CD14-positive monocyte (primary cell): ENCODE results near the gene APOL5. TPM values are rescaled to one million over a fixed set of nuclear protein-coding genes. Genes with fewer than 3 reads are reported as not detected.

Experiments
- DNase-seq, 3 donors: peaks; one replicate each; pipeline ENCODE4 v3.0.0-alpha.2; 2011 to 2022
- H2AFZ ChIP-seq: 2 replicates; pipeline ENCODE4 v1.6.0; 2012; ENCODE audit warnings: mild to moderate bottlenecking, low read depth, low read length, inconsistent platforms; ENCODE audit not compliant: insufficient read depth, poor library complexity, severe bottlenecking
- H3K27ac ChIP-seq, 2 donors: 1 replicate in 1 of 2; 2 replicates in 1 of 2; pipeline ENCODE4 v1.5.1; 2012 to 2013; ENCODE audit warnings: low read length in 2 of 2, control low read depth in 1 of 2, inconsistent platforms in 1 of 2, low read depth in 1 of 2, mild to moderate bottlenecking in 1 of 2
- H3K27me3 ChIP-seq, 2 donors: one replicate each; pipeline versions ENCODE4 v1.6.0 to v1.6.1; 2011 to 2013; ENCODE audit warnings: low read length in 2 of 2; ENCODE audit not compliant: control insufficient read depth in 2 of 2, insufficient read depth in 2 of 2
- H3K36me3 ChIP-seq, 2 donors: replicated peaks in 1 of 2; 1 replicate in 1 of 2; 2 replicates in 1 of 2; pipeline versions ENCODE4 v1.5.1 to v1.6.1; 2012 to 2013; ENCODE audit warnings: low read length in 2 of 2, control low read depth in 1 of 2, inconsistent platforms in 1 of 2, mild to moderate bottlenecking in 1 of 2; ENCODE audit not compliant: insufficient read depth in 2 of 2, control insufficient read depth in 1 of 2
- H3K4me1 ChIP-seq, 2 donors: 1 replicate in 1 of 2; 2 replicates in 1 of 2; pipeline versions ENCODE4 v1.5.1 to v1.6.1; 2012 to 2013; ENCODE audit warnings: low read length in 2 of 2, control low read depth in 1 of 2, inconsistent platforms in 1 of 2, mild to moderate bottlenecking in 1 of 2, moderate library complexity in 1 of 2; ENCODE audit not compliant: insufficient read depth in 2 of 2, control insufficient read depth in 1 of 2
- H3K4me2 ChIP-seq: replicated peaks from 2 replicates; pipeline ENCODE3; 2012; ENCODE audit warnings: low read length, moderate library complexity, mild to moderate bottlenecking; ENCODE audit not compliant: poor library complexity, severe bottlenecking; ENCODE audit errors: extremely low read depth
- H3K4me3 ChIP-seq, 3 experiments: fragments of 200-600 bp in 1 of 3; sonication (generic) in 1 of 3; replicated peaks in 1 of 3; 1 replicate in 2 of 3; 2 replicates in 1 of 3; pipeline ENCODE4 v1.5.1; 2011 to 2013; ENCODE audit warnings: low read length in 3 of 3, mild to moderate bottlenecking in 3 of 3, control low read depth in 2 of 3, low read depth in 2 of 3, inconsistent platforms in 1 of 3, moderate library complexity in 1 of 3
- H3K79me2 ChIP-seq: 2 replicates; pipeline ENCODE4 v1.6.0; 2012; ENCODE audit warnings: mild to moderate bottlenecking, control low read depth, inconsistent platforms, low read length, moderate library complexity; ENCODE audit not compliant: insufficient read depth
- H3K9ac ChIP-seq: 2 replicates; pipeline ENCODE4 v1.6.0; 2017; ENCODE audit warnings: low read length, mild to moderate bottlenecking; ENCODE audit not compliant: insufficient read depth, poor library complexity, severe bottlenecking
- H3K9me3 ChIP-seq, 2 donors: replicated peaks in 1 of 2; 1 replicate in 1 of 2; 2 replicates in 1 of 2; pipeline versions ENCODE4 v1.5.1 to v1.6.1; 2012 to 2013; ENCODE audit warnings: low read length in 2 of 2, control low read depth in 1 of 2; ENCODE audit not compliant: control insufficient read depth in 1 of 2, insufficient read depth in 1 of 2
- H4K20me1 ChIP-seq: 2 replicates; pipeline ENCODE4 v1.6.0; 2012; ENCODE audit warnings: mild to moderate bottlenecking, low read length, control low read depth, moderate library complexity; ENCODE audit not compliant: insufficient read depth
- H3K27ac Mint-ChIP-seq, 7 donors: one replicate each; pipeline ENCODE4 v1.8.0; 2020; ENCODE audit warnings: mild to moderate bottlenecking in 7 of 7, mixed read lengths in 7 of 7, moderate library complexity in 6 of 7, inconsistent platforms in 2 of 7
- H3K27me3 Mint-ChIP-seq, 3 donors: one replicate each; pipeline ENCODE4 v1.8.0; 2021 to 2022; ENCODE audit warnings: low read depth in 3 of 3, mild to moderate bottlenecking in 3 of 3, mixed read lengths in 3 of 3, moderate library complexity in 3 of 3, inconsistent platforms in 1 of 3
- H3K36me3 Mint-ChIP-seq, 2 donors: one replicate each; pipeline ENCODE4 v1.8.0; 2020; ENCODE audit warnings: mixed read lengths in 2 of 2, inconsistent platforms in 1 of 2, mild to moderate bottlenecking in 1 of 2
- H3K4me1 Mint-ChIP-seq: one replicate; pipeline ENCODE4 v1.8.0; 2020; ENCODE audit warnings: mild to moderate bottlenecking, mixed read lengths
- H3K4me3 Mint-ChIP-seq, 2 donors: one replicate each; pipeline ENCODE4 v1.8.0; 2020; ENCODE audit warnings: mild to moderate bottlenecking in 2 of 2, mixed read lengths in 2 of 2, moderate library complexity in 1 of 2
- H3K9me3 Mint-ChIP-seq, 7 donors: one replicate each; pipeline ENCODE4 v1.8.0; 2020 to 2022; ENCODE audit warnings: mixed read lengths in 7 of 7, mild to moderate bottlenecking in 6 of 7, moderate library complexity in 6 of 7, inconsistent platforms in 2 of 7
- CTCF ChIP-seq: fragments of 200-600 bp; IDR thresholded peaks from one replicate; pipeline ENCODE4 v1.8.0; 2022; ENCODE audit warnings: antibody characterized with exemption, mild to moderate bottlenecking
- WGBS: methylation state at CpG from one replicate; pipeline ENCODE4 v1.1.5; 2013; ENCODE audit warnings: missing lambda C conversion rate; ENCODE audit not compliant: insufficient coverage; 5-methylcytosine and 5-hydroxymethylcytosine counted together
- intact Hi-C, 2 donors: fragments of 100-400 bp; cut with micrococcal nuclease; formaldehyde crosslinking; loops; one replicate each; pipeline versions ENCODE4 v1.15.0 to v1.15.1; 2023
- polyA plus RNA-seq, 3 donors: library from polyadenylated mRNA; depleted of rRNA in 1 of 3; unstranded in 2 of 3; stranded (reverse) in 1 of 3; fragments of 300-500 nt in 2 of 3; fragments of >200 nt in 1 of 3; fragmentation: Illumina TruSeq in 2 of 3; gene quantifications; 1 replicate in 2 of 3; 2 replicates in 1 of 3; pipeline ENCODE4 v1.2.3, GENCODE V29; 2012 to 2021

Gene APOL5
- polyA plus RNA-seq, 3 donors, result not detected

- H3K4me1 Mint-ChIP-seq, result no peaks in the 10 kb centered on the region
- H3K9me3 Mint-ChIP-seq, result no peaks in the 10 kb centered on the region
- intact Hi-C loops, result no loop called here
- Histone ChIP-seq H3K36me3 (no peaks in the 10 kb centered on the region), H3K27me3 (no peaks in the 10 kb centered on the region), H3K4me1 (no peaks in the 10 kb centered on the region), H4K20me1 (no peaks in the 10 kb centered on the region), H3K9ac (no peak overlapping the region), H3K27ac (no peak overlapping the region), H3K79me2 (no peaks in the 10 kb centered on the region), H3K4me2 (no peak overlapping the region), H3K4me3 (no peak overlapping the region), H2AFZ (no peak overlapping the region), H3K9me3 (no peaks in the 10 kb centered on the region)
- WGBS, result 78% methylated on average over 6 of the region's 12 CpGs
- TF ChIP-seq CTCF, result no peak
- no peak for DNase-seq
- H3K4me3 Mint-ChIP-seq, result no peak overlapping the region
- no peak overlapping the region for H3K27ac Mint-ChIP-seq
- no peaks in the 10 kb centered on the region for H3K36me3 Mint-ChIP-seq
- H3K27me3 Mint-ChIP-seq, result peaks cover 1 to 12% (median 7%) of the 10 kb centered on the region in 3 donors
These were observed 11.1 kb downstream of the APOL5 start for GRCh38 chr22:35728639-35729308.

GRCh38 chr22:35729309-35729698 is 11.6 kb downstream of the APOL5 start:
- no peak overlapping the region for H3K27ac Mint-ChIP-seq
- no peak overlapping the region for H3K4me2 ChIP-seq
- H3K27me3 Mint-ChIP-seq, result peaks cover 1 to 12% (median 7%) of the 10 kb centered on the region in 3 donors
- no peak for TF ChIP-seq CTCF
- no peak overlapping the region for H3K27ac ChIP-seq
- H3K4me3 Mint-ChIP-seq, result no peak overlapping the region
- no peaks in the 10 kb centered on the region for H3K27me3 ChIP-seq
- intact Hi-C loops, result no loop called here
- no peak overlapping the region for H3K4me3 ChIP-seq
- no peaks in the 10 kb centered on the region for H3K36me3 ChIP-seq
- H3K36me3 Mint-ChIP-seq, result no peaks in the 10 kb centered on the region
- H3K79me2 ChIP-seq, result no peaks in the 10 kb centered on the region
- no peak overlapping the region for H3K9ac ChIP-seq
- H3K9me3 ChIP-seq, result no peaks in the 10 kb centered on the region
- H3K4me1 Mint-ChIP-seq, result no peaks in the 10 kb centered on the region
- DNase-seq, result no peak
- H3K9me3 Mint-ChIP-seq, result no peaks in the 10 kb centered on the region
- no peaks in the 10 kb centered on the region for H3K4me1 ChIP-seq
- no CpG with 5 or more reads among the region's 2 CpGs for WGBS
- no peak overlapping the region for H2AFZ ChIP-seq
- no peaks in the 10 kb centered on the region for H4K20me1 ChIP-seq
